ENCODE results near the gene VPS9D1.
"Not testable (repeated sequence)": the region's sequence is repeated elsewhere in the genome, so short reads cannot be mapped to it uniquely, and the experiment has no call there.

The VPS9D1 gene

GRCh38 chr16:89709716-89710432, 10.8 kb downstream of the VPS9D1 start:
- DNase-seq (ENCODE audit: low read depth), result no peak

GRCh38 chr16:89709166-89709565, 11.5 kb downstream of the VPS9D1 start:
- no peak for DNase-seq (ENCODE audit: low read depth)

- DNase-seq (ENCODE audit: low read depth), result no peak
Measured at GRCh38 chr16:89708481-89708931, 12.2 kb downstream of the VPS9D1 start.

- DNase-seq (ENCODE audit: low read depth), result no peak
Measured at GRCh38 chr16:89707695-89708094, 13.0 kb downstream of the VPS9D1 start.

- DNase-seq (ENCODE audit: low read depth), result no peak
Measured at GRCh38 chr16:89706518-89707260, 14.0 kb downstream of the VPS9D1 start.

GRCh38 chr16:89705006-89705405, 15.7 kb downstream of the VPS9D1 start:
- no peak for DNase-seq (ENCODE audit: low read depth)

GRCh38 chr16:89704281-89704680, 16.4 kb downstream of the VPS9D1 start:
- no peak for DNase-seq (ENCODE audit: low read depth)

GRCh38 chr16:89701425-89702406, 19.0 kb downstream of the VPS9D1 start, which contains the start of gene SPATA2L:
Gene SPATA2L (minus strand): TSS chr16:89701705. CDS start chr16:89701232, 473 bp downstream.
- DNase-seq (ENCODE audit: low read depth), result peak; percentile 97

GRCh38 chr16:89700649-89701424, 19.9 kb downstream of the VPS9D1 start:
- DNase-seq (ENCODE audit: low read depth), result no peak

- peak; percentile 96 for DNase-seq (ENCODE audit: low read depth)
Measured at GRCh38 chr16:89700100-89700648, 20.5 kb downstream of the VPS9D1 start.

- not testable (repeated sequence) for DNase-seq (ENCODE audit: low read depth)
Measured at GRCh38 chr16:89699629-89700099, 21.0 kb downstream of the VPS9D1 start.

- DNase-seq (ENCODE audit: low read depth), result not testable (repeated sequence)
Measured at GRCh38 chr16:89698717-89699116, 22.0 kb downstream of the VPS9D1 start.

GRCh38 chr16:89697616-89698331, 22.9 kb downstream of the VPS9D1 start:
- DNase-seq (ENCODE audit: low read depth), result no peak

- no peak for DNase-seq (ENCODE audit: low read depth)
Measured at GRCh38 chr16:89697161-89697615, 23.5 kb downstream of the VPS9D1 start.

GRCh38 chr16:89696670-89697128, 24.0 kb downstream of the VPS9D1 start:
- no peak for DNase-seq (ENCODE audit: low read depth)

- DNase-seq (ENCODE audit: low read depth), result no peak
Measured at GRCh38 chr16:89695875-89696669, 24.6 kb downstream of the VPS9D1 start.

GRCh38 chr16:89695086-89695874, 25.4 kb downstream of the VPS9D1 start:
- no peak for DNase-seq (ENCODE audit: low read depth)

GRCh38 chr16:89694784-89695085, 26.0 kb downstream of the VPS9D1 start:
- not testable (repeated sequence) for DNase-seq (ENCODE audit: low read depth)
